Duodenal mucosa (tissue), 2 donors: Measurements from ENCODE around the gene COMMD10.

ENCODE experiments used
- H3K27ac ChIP-seq: one replicate; pipeline ENCODE4 v1.7.0; 2013; ENCODE audit warnings: low read depth, low read length
- H3K27me3 ChIP-seq, 2 donors: one replicate each; pipeline ENCODE4 v1.7.0; 2013; ENCODE audit warnings: low read length in 2 of 2, control low read depth in 1 of 2; ENCODE audit not compliant: insufficient read depth in 2 of 2, control insufficient read depth in 1 of 2
- H3K36me3 ChIP-seq, 2 donors: one replicate each; pipeline ENCODE4 v1.7.0; 2013; ENCODE audit warnings: low read length in 2 of 2, control low read depth in 1 of 2; ENCODE audit not compliant: insufficient read depth in 2 of 2, control insufficient read depth in 1 of 2
- H3K4me1 ChIP-seq, 2 donors: one replicate each; pipeline ENCODE4 v1.7.0; 2013; ENCODE audit warnings: low read length in 2 of 2, control low read depth in 1 of 2; ENCODE audit not compliant: insufficient read depth in 2 of 2, control insufficient read depth in 1 of 2
- H3K4me3 ChIP-seq, 2 donors: one replicate each; pipeline ENCODE4 v1.7.0; 2013; ENCODE audit warnings: low read length in 2 of 2, low read depth in 1 of 2
- H3K9ac ChIP-seq, 2 donors: one replicate each; pipeline ENCODE4 v1.7.0; 2013; ENCODE audit warnings: low read length in 2 of 2, low read depth in 1 of 2
- H3K9me3 ChIP-seq, 2 donors: one replicate each; pipeline ENCODE4 v1.7.0; 2013; ENCODE audit warnings: low read length in 2 of 2, control low read depth in 1 of 2; ENCODE audit not compliant: control insufficient read depth in 1 of 2

COMMD10 gene

DNA sequence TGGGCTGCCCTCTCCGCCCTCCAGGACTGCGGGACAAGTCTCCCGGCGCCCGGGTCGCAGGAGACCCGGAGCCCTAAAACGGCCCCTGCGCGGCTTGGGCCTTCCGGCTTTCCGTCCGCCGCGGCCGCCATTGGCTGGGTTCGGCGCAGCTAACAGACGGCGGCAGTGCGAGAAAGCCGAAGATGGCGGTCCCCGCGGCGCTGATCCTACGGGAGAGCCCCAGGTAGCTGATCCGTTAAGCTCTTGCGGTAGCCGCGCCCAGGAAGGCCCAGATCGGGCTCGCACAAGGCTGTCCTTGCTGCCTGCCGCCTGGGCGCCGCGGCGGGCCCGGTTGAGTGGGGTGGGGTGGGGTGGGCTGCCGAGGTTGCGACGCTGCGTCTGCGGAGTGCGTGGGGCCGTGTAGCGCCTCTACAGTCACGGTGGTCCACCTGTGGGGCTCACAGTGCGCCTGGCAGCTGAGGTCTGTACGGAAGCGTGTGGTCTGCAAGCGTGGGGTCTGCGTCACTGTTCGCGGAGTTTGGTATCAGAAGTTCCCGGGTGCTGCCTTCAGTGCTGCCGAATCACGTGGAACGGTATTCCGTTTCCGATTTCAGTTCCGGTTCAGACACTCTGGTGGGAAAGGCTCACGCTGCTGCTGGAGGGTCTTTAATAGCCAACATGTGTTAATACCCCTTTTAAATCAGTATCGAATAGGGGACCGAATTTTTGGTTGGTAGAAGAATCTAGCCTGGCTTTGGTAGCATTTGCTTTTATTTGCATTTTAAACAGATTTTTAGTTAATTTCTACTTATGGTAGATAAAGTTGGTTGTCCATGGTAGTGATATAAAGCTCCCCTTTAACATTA, at the start of gene COMMD10:
Gene COMMD10 (plus strand): TSS at position 155 of the 845 bp plus-strand sequence.
- peaks cover 6 to 9% of the 10 kb centered on the region in 2 donors for H3K4me1 ChIP-seq
- H3K27me3 ChIP-seq: no peaks in the 10 kb centered on the region
- H3K27ac ChIP-seq: peak within 1 kb of the TSS; percentile 63
- H3K9me3 ChIP-seq: no peaks in the 10 kb centered on the region
- peak within 1 kb of the TSS; percentile 70 to 91 for H3K9ac ChIP-seq
- H3K36me3 ChIP-seq: peaks cover 0 to 7% of the 10 kb centered on the region in 2 donors
- peak within 1 kb of the TSS; percentile 83 to 99 for H3K4me3 ChIP-seq

DNA sequence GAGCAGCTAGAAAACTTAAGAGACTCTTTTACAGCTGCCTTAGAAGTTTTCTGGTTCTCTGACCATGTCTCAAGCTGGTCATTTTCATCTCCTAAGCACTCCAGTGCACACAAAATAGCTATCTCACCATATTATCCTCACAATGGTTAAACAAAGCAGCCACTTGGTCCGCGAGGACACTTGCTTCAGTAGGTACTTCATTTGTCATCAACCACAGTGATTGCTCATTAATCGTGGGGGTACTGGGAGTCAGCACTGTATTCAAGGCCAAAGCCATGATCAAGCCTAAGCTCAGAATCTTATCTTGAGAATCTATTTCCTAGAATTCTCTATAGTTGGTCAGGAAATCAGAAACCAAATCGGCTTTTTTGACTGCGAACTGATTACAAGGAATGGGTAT, 49.7 kb upstream of the COMMD10 start:
- H3K36me3 ChIP-seq: no peaks in the 10 kb centered on the region
- H3K9me3 ChIP-seq: no peaks in the 10 kb centered on the region
- no peak overlapping the region for H3K27ac ChIP-seq
- no peak overlapping the region for H3K4me3 ChIP-seq
- peaks cover 0 to 3% of the 10 kb centered on the region in 2 donors for H3K4me1 ChIP-seq
- no peak overlapping the region for H3K9ac ChIP-seq
- H3K27me3 ChIP-seq: no peaks in the 10 kb centered on the region

DNA sequence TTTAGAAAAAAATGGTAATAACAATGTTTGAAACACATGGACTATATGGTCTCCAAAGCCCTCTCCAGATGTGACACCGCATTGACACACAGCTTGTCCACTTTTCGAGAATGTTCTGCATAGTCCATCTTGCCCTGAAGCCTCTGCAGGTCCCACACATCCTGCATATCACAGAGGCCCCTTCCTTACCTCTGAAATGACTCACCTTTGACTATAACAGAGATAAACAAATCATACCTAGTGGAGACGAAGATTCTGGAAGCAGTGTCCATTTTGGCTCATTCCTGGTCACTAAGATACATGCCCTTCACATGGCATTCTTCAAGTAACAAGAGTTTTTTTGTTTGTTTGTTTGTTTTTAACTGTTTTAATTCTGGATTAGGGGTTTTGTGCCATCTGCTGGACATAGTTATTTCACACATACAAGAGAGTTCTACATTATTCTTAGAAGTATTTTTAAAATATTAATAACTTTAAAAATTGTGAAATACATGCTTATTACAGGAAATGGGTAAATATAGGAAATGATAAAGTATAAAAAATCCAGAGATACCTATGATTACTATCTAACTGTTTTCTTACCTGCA, 47.5 kb upstream of the COMMD10 start:
- H3K27ac ChIP-seq: no peak overlapping the region

DNA sequence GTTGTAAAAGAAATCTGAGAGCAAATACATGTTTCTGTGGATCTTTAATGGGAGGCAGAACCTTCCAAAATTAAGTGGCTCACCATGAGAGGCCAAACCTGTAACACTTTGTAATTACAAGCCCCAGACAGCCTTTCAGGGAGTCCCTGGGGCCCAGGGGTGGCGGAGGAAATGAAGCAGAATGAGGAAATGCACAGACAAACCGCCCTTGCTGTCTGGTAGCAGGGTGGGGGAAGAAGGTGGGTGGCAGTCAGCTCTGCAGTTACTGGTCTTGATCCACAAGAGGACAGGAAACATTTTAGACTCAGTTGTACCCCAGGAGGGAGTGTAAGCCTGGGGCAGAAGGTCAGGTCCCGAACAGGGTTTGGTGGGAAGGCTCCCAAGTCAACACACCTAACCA, 46.0 kb upstream of the COMMD10 start:
- Histone ChIP-seq H3K27me3 (no peaks in the 10 kb centered on the region), H3K9me3 (no peaks in the 10 kb centered on the region), H3K4me3 (no peak overlapping the region), H3K27ac (no peak overlapping the region), H3K36me3 (no peaks in the 10 kb centered on the region), H3K9ac (no peak overlapping the region), H3K4me1 (no peaks in the 10 kb centered on the region)

More for the DNA sequence above, 47.5 kb upstream of the COMMD10 start:
- Histone ChIP-seq H3K27me3 (no peaks in the 10 kb centered on the region), H3K9ac (no peak overlapping the region), H3K4me3 (no peak overlapping the region), H3K4me1 (no peaks in the 10 kb centered on the region), H3K36me3 (no peaks in the 10 kb centered on the region), H3K9me3 (no peaks in the 10 kb centered on the region)

DNA sequence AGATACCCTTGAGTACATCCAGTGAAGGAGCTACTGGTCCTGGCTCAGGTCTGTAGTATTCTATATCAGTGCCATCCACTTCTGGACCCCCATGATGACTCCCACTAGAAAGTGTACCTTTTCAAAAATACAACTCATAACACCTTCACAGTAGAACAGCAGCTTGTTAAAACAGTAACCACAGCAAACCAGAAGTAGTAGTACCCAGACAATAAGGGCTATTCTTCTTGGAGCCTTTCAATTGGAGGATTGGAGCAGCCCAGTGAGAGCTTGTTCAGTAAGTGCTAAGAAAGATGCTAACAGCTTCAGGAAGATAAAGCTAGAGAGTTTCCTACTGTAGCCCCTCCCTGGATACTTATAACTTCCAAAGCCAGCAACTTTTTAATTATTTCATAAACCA, 42.5 kb upstream of the COMMD10 start:
- H3K36me3 ChIP-seq: no peaks in the 10 kb centered on the region
- H3K27ac ChIP-seq: no peak overlapping the region
- no peak overlapping the region for H3K9ac ChIP-seq
- no peaks in the 10 kb centered on the region for H3K27me3 ChIP-seq
- H3K9me3 ChIP-seq: no peaks in the 10 kb centered on the region
- no peak overlapping the region for H3K4me3 ChIP-seq
- no peaks in the 10 kb centered on the region for H3K4me1 ChIP-seq

DNA sequence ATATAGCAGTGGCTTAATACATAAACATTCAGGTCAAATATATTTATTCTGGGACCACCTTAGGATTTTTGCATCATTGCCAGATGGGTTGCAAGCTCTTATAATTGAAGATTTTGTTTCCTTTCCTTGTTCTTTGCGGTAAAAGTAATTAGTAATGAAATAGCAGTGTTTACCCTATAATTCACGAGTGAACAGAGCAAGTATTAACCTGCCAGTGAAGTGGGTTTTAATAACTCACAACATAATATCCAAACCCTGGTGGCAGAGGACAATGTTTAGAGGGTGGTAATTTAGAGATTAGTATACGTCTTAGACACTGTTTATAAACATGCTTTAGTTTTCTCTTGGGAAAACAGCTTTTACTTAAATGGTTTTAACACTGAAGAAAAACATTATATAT, 40.8 kb upstream of the COMMD10 start:
- no peaks in the 10 kb centered on the region for H3K27me3 ChIP-seq
- no peaks in the 10 kb centered on the region for H3K36me3 ChIP-seq
- H3K4me3 ChIP-seq: no peak overlapping the region
- no peaks in the 10 kb centered on the region for H3K9me3 ChIP-seq
- no peak overlapping the region for H3K9ac ChIP-seq
- no peak overlapping the region for H3K27ac ChIP-seq
- H3K4me1 ChIP-seq: no peaks in the 10 kb centered on the region

DNA sequence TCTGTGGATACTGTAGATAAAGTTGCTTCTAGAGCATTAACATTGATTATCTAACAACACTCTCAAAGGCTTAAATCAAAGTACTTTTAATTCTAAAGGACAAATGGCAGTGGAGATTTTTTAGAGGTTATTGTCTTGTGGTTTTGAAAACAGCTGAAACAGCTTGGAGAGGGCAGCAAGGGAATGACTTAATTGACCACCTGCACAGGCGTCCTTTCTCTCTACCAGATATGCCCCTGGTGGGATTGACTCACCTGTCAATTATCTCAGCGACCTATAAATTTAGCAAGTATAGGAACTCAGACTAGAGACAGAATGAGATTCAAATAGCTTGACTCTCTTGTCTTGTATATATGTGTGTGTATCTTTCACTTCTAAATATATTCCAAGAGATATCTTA, 39.0 kb upstream of the COMMD10 start:
- no peaks in the 10 kb centered on the region for H3K36me3 ChIP-seq

DNA sequence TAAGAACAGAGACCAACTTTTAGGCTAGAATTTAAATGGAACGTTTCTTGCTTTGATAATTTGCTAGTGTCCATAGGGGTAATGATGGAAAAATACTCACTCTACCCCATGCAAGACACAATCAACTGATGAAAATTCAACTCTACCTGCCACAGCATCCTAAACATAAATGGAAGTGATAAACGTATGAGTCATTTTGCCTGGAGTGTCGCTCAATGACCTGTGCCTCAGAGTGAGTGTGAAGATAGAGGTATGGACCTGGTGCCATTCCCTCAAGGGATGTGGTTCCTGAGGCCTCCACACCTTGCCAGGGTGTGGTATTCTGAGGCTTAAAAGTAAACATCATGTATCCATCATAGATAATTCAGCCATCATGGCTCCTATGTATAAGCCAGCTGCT, 38.6 kb upstream of the COMMD10 start:
- no peak overlapping the region for H3K4me3 ChIP-seq
- H3K9ac ChIP-seq: no peak overlapping the region
- H3K27me3 ChIP-seq: no peaks in the 10 kb centered on the region
- H3K4me1 ChIP-seq: no peaks in the 10 kb centered on the region
- no peak overlapping the region for H3K27ac ChIP-seq
- no peaks in the 10 kb centered on the region for H3K36me3 ChIP-seq
- no peaks in the 10 kb centered on the region for H3K9me3 ChIP-seq

More for the DNA sequence above, 39.0 kb upstream of the COMMD10 start:
- Histone ChIP-seq H3K4me1 (no peaks in the 10 kb centered on the region), H3K9me3 (no peaks in the 10 kb centered on the region), H3K4me3 (no peak overlapping the region), H3K27me3 (no peaks in the 10 kb centered on the region), H3K27ac (no peak overlapping the region), H3K9ac (no peak overlapping the region)

DNA sequence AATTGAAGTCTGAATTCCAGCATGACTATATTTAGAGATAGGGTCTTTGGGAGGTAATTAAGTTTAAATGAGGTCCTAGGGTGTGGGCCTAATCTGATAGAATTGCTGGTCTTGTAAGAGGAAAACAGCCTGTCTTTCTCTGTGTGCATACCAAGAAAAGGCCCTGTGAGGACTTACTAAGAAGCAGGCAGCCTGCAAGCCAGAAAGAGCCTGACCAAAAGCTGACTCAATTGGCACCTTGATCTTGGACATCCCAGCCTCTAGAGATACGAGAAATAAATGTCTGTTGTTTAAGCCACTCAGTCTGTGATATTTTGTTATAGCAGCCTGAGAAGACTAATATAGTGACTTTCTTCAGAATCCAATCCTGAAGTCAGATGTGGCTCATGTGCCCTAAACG, 38.0 kb upstream of the COMMD10 start:
- Histone ChIP-seq H3K9me3 (no peaks in the 10 kb centered on the region), H3K27ac (no peak overlapping the region), H3K36me3 (no peaks in the 10 kb centered on the region), H3K27me3 (no peaks in the 10 kb centered on the region), H3K9ac (no peak overlapping the region), H3K4me3 (no peak overlapping the region), H3K4me1 (no peaks in the 10 kb centered on the region)

DNA sequence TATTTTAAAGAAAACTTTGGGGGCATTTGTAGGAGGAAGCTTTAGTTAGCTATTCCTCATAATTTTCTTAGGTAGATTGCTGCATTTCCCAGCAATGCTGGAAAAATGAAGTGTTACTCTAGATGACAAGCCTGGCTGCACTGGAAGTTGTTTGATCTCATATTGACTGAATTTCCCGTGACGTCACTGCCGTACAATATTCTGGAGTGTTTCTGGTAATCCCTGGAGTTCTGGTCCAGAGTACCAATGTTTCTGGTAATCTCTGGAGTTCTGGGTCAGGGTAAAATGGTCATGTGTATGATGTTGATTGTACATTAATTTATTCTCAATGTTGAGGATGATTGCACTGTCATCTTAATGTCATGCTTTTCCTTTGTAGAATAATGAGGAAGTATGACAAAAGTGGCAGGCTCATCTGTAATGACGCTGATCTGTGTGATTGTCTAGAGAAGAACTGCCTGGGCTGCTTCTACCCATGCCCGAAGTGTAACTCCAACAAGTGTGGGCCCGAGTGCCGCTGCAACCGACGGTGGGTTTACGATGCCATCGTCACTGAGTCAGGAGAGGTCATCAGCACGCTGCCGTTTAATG, 26.4 kb upstream of the COMMD10 start:
- Histone ChIP-seq H3K27me3 (peaks cover 0 to 3% of the 10 kb centered on the region in 2 donors), H3K4me3 (no peak overlapping the region)

More for the DNA sequence above, 26.4 kb upstream of the COMMD10 start:
- Histone ChIP-seq H3K36me3 (no peaks in the 10 kb centered on the region), H3K9me3 (no peaks in the 10 kb centered on the region), H3K27ac (no peak overlapping the region), H3K4me1 (no peaks in the 10 kb centered on the region), H3K9ac (no peak overlapping the region)
